Epidermal melanocyte (primary cell): ENCODE measurements around the gene SHROOM3.

ENCODE experiments used
- DNase-seq: peaks from one replicate; pipeline ENCODE4 v3.0.0; 2011; ENCODE audit warnings: low spot score; ENCODE audit not compliant: insufficient read length

SHROOM3 gene

DNA sequence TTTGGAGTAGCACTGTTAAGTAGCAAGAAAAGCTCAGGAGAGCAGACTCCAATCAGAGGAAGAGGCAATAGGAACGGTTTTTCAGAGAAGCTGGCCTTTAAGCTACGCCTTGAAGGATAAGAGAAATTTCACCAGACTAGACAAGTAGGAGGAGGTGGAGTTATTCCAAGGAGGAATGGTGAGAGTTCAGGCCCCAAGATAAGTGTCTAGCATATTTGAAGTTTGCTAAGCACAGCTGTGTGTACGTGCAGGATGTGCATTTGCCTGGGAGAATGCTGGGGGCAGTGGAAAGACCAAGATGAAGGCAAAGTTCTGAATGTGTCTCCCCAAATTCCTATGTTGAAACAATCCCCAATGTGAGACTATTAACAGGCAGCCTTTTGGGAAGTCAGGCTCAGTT lies 371.3 kb downstream of the SHROOM3 start:
- no peak for DNase-seq

DNA sequence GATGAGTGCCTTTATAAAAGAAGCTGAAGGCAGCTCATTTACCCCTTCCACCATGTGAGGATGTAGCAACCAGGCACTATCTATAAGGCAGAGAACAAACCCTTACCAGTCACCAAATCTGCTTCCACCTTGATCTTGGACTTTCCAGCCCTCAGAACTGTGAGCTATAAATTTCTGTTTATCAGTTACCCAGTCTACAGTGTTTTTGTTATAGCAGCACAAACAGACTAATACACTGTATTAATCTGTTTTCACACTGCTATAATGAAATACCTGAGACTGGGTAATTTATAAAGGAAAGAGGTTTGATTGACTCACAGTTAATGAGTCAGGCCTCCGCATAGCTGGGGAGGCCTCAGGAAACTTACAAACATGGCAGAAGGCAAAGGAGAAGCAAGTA lies 371.7 kb downstream of the SHROOM3 start:
- DNase-seq = no peak

DNA sequence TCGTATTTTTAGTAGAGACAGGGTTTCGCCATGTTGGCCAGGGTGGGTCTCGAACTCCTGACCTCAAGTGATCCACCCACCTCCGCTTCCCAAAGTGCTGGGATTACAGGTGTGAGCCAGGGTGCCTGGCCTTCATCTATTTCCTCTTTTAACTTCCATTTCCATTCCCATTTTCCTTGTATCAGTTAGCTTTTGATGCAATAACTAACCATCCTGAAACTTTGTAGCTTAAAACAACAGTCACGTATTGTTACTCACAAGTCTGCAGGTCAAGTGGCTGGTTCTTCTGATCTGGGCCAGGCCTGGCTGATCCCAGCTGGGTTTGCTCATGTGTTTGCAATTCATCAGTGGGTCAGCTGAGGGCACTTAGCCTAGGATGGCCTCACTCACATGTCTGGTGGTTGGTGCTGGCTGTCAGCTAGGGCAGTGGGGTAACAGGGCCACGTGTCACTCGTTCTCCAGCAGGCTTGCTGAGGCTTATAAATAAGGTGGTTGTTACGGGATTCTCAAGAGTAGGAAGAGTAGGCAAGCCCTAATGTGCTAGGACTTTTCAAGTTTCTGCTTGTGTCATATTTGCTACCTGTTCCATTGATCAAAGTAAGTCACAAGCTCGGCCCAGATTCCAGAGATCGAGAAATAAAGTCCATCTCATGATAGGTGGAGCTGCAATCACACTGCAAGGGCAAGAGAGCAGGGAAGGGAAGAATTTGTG lies 374.7 kb downstream of the SHROOM3 start:
- DNase-seq = no peak

DNA sequence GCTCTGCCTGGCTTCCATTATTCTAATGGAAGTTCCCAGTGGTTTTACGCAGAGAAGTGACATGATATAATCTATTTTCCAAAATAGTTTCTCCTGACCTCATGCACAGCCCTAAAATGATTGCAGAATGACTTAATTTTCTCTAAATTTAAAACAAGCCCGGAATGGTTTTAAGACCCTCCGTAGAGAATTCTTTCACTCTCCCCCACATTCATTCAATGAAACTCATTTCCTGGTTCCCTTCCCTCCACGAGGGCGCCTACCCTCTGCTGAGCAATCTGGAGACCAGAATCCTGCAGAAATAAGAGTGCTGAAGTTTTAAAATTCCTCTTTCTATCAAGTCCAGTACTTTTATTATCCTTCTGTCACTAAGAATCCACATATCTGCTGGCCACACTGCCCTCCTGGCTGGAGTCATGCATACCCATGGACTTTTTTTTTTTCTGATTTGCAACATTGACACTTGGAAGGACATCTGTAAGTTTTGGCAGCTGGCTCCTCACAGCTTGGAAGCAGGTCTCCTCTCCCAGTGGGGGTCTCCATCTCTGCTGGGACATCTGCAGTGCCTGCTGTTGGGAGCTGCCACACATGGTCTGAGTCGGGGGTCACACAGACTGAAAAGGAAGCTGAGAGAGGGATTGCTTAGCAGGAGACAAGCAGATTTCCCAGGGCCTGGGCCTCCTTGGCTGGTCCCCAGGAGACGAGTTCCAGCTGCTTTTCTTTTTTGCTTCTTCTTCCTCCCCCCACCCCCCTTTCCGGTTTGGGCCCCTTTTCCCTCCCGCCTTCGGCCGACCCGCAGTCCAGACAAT lies 376.8 kb downstream of the SHROOM3 start:
- no peak for DNase-seq

DNA sequence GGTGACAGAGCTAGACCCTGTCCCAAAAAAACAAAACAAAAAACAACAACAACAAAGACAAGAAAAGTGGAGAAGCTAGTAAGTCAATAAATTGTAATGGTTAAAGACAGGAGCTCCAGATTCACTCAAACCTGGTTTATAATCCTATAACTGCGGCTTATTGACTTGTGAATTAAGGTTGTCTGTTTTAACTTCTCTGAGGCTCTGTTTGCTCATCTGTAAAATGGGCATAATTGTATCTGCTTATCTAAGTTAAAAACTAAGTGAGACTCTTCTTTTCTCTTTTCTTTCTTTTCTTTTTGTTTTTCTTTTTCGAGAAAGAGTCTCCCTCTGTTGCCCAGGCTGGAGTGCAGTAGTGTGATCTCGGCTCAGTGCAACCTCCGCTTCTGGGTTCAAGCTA lies 378.0 kb downstream of the SHROOM3 start:
- DNase-seq = no peak

DNA sequence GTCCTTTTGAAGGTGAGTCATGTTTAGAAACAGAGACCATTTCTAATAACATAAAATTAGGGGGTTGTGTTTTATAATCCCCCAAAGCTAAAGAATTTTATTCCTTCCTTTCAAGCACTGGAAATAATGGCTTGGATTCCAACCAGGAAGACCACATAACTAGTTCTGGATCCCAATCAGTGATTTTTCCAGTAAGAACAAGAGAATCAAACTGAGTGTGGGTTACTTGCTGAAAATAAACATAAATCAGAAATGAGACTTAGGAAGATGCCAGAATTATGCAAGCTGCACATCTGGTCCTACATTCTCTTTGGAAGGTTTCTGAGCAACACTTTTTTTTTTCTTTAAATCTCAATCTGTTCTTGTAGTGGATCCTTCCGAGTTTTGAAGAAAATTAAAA lies 386.6 kb downstream of the SHROOM3 start:
- no peak for DNase-seq

DNA sequence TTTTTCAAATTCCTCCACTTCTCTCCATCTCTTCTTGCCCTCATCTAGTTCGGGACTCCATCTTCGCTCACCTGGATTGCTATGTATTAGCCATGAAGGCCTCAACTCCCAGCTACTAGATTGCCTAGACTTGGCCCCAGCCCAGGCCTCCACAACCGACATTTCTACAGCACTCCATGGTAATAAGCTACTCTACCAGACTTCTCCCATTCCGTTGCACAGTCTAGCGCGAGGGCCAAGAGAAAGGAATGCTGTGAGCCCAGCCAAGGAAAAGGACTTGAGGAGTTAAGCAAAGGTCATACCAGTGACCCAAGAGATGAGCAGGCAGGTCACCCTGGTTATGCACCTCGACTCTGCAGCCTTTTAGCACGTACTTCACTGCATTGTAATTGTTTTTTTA lies 387.3 kb downstream of the SHROOM3 start:
- no peak for DNase-seq

DNA sequence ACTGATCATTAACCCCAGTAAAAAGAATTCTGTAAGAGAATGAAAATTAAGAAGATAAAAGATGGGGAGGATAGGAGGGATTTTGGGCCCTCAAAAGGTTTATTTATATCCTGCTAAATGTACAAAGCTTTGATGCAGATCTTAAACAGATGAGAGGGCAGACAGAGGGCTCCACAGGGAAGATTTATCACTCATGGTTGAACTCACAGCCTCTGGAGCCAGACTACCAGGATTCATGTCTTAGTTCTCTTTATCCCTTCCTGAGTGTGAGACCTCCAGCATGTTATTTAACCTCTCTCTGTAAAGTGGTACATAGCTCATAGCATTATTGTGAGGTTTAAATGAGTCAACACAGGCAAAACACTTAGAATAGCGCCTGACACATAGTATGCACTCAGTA lies 388.5 kb downstream of the SHROOM3 start:
- DNase-seq = no peak

DNA sequence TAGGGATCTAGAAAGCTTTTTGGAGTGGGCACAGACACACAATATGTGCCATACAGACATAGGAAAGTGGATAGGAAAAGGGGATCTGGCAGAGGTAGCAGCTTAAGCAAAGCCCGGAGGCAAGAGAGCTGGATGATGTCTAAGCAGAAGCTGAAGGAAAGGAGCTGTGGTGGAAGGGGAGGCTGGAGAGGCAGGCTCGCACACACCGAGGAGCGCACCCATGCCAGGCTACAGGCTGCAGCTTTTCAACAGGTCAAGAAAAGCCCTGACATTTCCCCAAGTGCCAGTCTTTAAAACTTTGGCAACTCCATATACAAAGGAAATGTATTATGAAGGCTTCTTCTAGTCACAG lies 395.6 kb downstream of the SHROOM3 start:
- DNase-seq = no peak

DNA sequence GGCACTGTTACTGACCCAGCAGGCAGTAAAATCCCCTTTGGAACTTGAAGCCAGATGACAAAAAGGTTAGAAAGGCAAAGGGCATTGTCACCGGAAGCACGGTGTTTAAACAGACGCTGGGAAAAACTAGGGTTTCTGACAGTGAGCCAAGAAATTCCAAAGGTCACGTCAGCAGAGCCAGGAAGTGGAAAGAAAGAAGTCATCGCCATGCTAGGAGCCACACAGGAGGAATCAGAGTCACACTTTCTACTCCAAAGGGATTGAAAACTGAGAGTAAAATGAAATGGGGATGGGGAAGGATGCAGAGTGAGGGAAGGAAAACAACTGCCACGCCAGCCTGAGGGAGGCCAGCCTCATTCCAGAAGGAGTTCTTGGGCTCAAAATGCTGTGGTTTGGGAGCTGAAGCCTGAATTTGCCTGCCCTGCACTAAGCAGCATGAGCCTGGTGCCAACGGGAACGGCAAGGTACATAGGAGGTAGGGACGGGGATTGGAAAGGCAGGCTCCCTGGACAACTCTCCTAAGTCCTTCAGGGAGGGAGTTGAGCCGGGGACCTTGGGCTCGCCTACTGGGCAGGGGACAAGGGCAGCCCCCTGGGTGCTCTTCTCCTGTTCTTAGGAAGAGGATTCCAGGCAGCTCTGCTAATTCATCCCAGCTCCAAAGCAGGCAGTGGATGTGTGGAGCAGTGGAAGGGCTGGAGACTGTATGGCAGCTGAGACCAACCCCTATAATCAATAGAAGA lies 396.1 kb downstream of the SHROOM3 start:
- DNase-seq = no peak

DNA sequence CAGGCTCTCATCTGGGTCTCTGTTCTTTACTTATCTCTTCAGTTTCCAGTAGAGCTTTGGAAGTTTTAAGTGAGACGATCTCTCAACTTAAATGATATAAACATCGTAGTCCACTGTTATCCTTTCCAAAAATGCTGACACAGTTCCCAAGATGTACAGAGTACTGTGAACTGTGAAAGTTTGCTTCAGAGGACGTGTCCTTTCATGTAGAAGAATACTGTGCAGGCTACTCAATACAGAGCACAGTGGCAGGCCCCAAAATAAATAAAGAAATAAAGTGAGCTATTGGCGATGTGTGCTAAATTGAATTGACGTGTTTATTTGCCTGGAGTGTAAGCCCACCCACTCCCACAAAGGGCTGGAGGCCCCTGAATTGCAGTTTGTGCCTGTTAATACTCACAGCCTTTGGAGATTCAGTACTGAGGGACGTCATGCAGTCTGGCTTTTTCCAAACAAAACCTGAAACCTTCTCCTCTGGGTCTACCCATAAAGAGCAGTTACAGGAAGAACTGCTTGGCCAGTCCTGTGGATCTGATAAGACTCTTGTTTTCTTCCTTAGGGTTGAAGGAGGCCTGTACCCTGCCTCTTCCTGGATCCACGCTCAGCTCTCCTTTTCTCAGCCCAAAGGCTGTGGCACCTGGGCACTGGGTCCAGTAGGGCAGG lies 396.8 kb downstream of the SHROOM3 start:
- no peak for DNase-seq
